Psoas muscle (tissue), 8 donors: ENCODE measurements around the gene BRD4. TPM values are rescaled to one million over a fixed set of nuclear protein-coding genes. Genes with fewer than 3 reads are reported as not detected.

ENCODE experiments used
- ATAC-seq, 4 donors: fragments of 200-7000 bp; cut with Tn5 transposase; one replicate each; pipeline ENCODE4 v1.9.1; 2020; ENCODE audit warnings: moderate library complexity in 3 of 4, mild to moderate bottlenecking in 2 of 4
- DNase-seq, 2 donors: peaks; one replicate each; pipeline ENCODE4 v3.0.0-alpha.2; 2020
- H3K27ac ChIP-seq: fragments of 200-600 bp; one replicate; pipeline ENCODE4 v1.8.0; 2022
- H3K27me3 ChIP-seq, 3 donors: fragments of 200-600 bp in 1 of 3; one replicate each; pipeline versions ENCODE4 v1.6.1 to v1.8.0; 2013 to 2022; ENCODE audit warnings: low read length in 2 of 3, mild to moderate bottlenecking in 2 of 3, moderate library complexity in 1 of 3; ENCODE audit not compliant: insufficient read depth in 3 of 3
- H3K36me3 ChIP-seq, 2 donors: fragments of 200-600 bp in 1 of 2; one replicate each; pipeline versions ENCODE4 v1.6.1 to v1.8.0; 2013 to 2022; ENCODE audit warnings: low read depth in 1 of 2, mild to moderate bottlenecking in 1 of 2, moderate library complexity in 1 of 2; ENCODE audit not compliant: insufficient read depth in 1 of 2
- H3K4me1 ChIP-seq: fragments of 200-600 bp; one replicate; pipeline ENCODE4 v1.8.0; 2022
- H3K4me3 ChIP-seq: fragments of 200-600 bp; one replicate; pipeline ENCODE4 v1.8.0; 2022; ENCODE audit warnings: mild to moderate bottlenecking
- H3K9me3 ChIP-seq: fragments of 200-600 bp; one replicate; pipeline ENCODE4 v1.8.0; 2022
- CTCF ChIP-seq: fragments of 200-600 bp; IDR thresholded peaks from one replicate; pipeline ENCODE4 v1.8.0; 2022; ENCODE audit warnings: antibody characterized with exemption
- WGBS, 3 donors: extraction: QIAGEN DNeasy Blood & Tissue Kit; methylation state at CpG; one replicate each; pipeline versions ENCODE4 v1.1.6 to v1.1.7; 2013; 5-methylcytosine and 5-hydroxymethylcytosine counted together
- intact Hi-C, 2 donors: fragments of 100-400 bp; cut with DNase I; formaldehyde crosslinking; loops; one replicate each; pipeline versions ENCODE4 v1.11.0 to v1.14.2; 2022
- polyA plus RNA-seq, 3 donors: library from polyadenylated mRNA; stranded (reverse); fragments of 200-250 nt; gene quantifications; one replicate each; pipeline ENCODE4 v1.2.3, GENCODE V29; 2013
- total RNA-seq, 4 donors: library from RNA; stranded (reverse); fragmentation: NEBNext Ultra II Directional in 2 of 4; extraction: Animal tissue kit (Norgen Biotek cat#: 25700) in 2 of 4; gene quantifications; one replicate each; pipeline versions ENCODE4 v1.2.1 to v1.2.4, GENCODE V29; 2021 to 2023
- donor health status: healthy with polysubstance abuse.
- donor health status: DM: no; HTN: no; CAD: no; lungs with moderate emphysema.
- donor health status: Bipolar disorder and iron deficiency.
- donor health status: healthy.
- donor health status: DM: yes; HTN: yes; CAD: no.
- donor health status: DM: no; HTN: no; CAD: no.
- donor health status: DM: no; HTN: no; CAD: no.
- donor health status: DM: yes; HTN: yes; CAD: no.

BRD4 gene
- total and polyA plus RNA-seq, 7 donors, result 42.6 to 120 (median 98.6) TPM

DNA sequence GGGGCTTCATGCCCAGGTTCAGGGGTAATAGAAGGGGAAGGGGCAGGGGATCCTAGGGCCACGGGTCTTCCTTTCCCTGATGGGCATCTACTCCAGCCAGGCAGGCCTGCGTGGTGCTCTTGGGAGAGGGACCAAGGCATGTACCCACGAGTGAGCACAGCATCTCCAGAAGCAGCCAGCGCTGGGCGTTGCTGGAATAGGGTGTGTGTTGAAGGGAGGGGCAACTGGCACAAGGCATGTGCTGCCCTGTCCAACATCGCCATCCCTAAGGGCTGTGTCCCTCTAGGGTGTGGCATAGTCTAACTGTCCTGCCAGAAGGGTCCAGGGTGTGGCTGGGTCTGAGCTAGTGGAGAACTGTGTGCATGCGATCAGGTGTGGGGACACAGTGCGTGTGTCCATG lies 134.4 kb downstream of the BRD4 start:
- no peak for TF ChIP-seq CTCF
- Histone ChIP-seq H3K4me3 (peak overlapping the region; percentile 59), H3K4me1 (peaks cover 7% of the 10 kb centered on the region), H3K9me3 (no peaks in the 10 kb centered on the region), H3K36me3 (no peaks in the 10 kb centered on the region), H3K27me3 (peaks cover 0 to 87% (median 10%) of the 10 kb centered on the region in 3 donors), H3K27ac (peak overlapping the region; percentile 0)
- peak in 3 of 4 donors; percentile 11 to 31 (median 26) for ATAC-seq
- WGBS, 3 donors, result 12 to 40% (median 19%) methylated on average over 7 to 8 of the region's 8 CpGs
- intact Hi-C loops, result no loop called here
- no peak for DNase-seq

DNA sequence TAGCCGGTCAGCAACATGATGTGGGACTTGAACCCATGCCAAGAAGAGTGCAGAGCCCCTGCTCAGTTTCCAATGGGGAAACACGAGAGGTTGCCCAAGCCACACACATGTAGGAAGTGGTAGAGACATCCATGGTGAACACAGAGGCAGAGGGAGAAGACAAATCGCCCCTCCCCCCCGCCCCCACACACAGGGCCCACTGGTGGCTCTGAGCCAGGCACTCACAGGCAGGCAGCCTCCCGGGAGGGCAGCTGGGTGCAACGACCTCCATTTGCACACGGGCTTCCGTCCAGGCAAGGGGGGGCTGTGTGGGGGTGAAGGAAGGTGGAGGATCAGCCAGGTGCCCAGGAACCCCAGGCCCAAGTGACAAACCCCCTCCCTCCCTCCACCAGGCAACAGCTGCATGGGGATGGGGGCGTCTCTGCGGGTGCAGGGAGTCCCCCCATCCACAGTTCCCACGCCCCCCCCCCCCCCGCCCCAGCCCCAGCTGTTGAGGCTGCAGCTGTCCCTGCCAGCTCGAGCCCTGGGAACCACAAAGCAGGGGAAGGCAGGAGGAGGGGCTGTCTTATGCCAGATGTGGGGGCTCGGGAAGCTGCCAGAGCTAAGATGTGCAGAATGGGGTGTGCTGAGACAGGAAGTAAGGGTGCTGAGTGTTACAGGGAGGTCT lies 134.9 kb downstream of the BRD4 start:
- H3K27me3 ChIP-seq, result peaks cover 0 to 83% (median 10%) of the 10 kb centered on the region in 3 donors
- peak overlapping the region; percentile 59 for H3K4me3 ChIP-seq
- TF ChIP-seq CTCF, result no peak
- intact Hi-C loops, result no loop called here
- WGBS, 3 donors, result 5 to 14% (median 5%) methylated on average over 11 to 14 of the region's 14 CpGs
- H3K4me1 ChIP-seq, result peaks cover 7% of the 10 kb centered on the region
- DNase-seq, result no peak
- H3K9me3 ChIP-seq, result no peaks in the 10 kb centered on the region
- H3K36me3 ChIP-seq, result no peaks in the 10 kb centered on the region
- H3K27ac ChIP-seq, result peak overlapping the region; percentile 0
- ATAC-seq, result peak; percentile 10 to 28 (median 18)

- H3K36me3 ChIP-seq, result no peaks in the 10 kb centered on the region
- DNase-seq, result no peak
- H3K27me3 ChIP-seq, result peaks cover 0 to 84% (median 10%) of the 10 kb centered on the region in 3 donors
- H3K9me3 ChIP-seq, result no peaks in the 10 kb centered on the region
- 26 to 37% (median 31%) methylated on average over 4 of the region's 4 CpGs for WGBS, 3 donors
- intact Hi-C loops, result no loop called here
- ATAC-seq, result no peak
- H3K27ac ChIP-seq, result no peak overlapping the region
- TF ChIP-seq CTCF, result no peak
- H3K4me3 ChIP-seq, result peak overlapping the region; percentile 41
- H3K4me1 ChIP-seq, result peaks cover 7% of the 10 kb centered on the region
These were observed 135.9 kb downstream of the BRD4 start for GRCh38 chr19:15196360-15197005.

GRCh38 chr19:15195371-15196334 lies 136.7 kb downstream of the BRD4 start:
- intact Hi-C loops, result no loop called here
- DNase-seq (peak; percentile 47 to 77), ATAC-seq (peak; percentile 24 to 49 (median 48))
- H3K27ac ChIP-seq, result peak overlapping the region; percentile 31
- no peaks in the 10 kb centered on the region for H3K36me3 ChIP-seq
- H3K4me1 ChIP-seq, result peaks cover 7% of the 10 kb centered on the region
- H3K27me3 ChIP-seq, result peaks cover 0 to 78% (median 9%) of the 10 kb centered on the region in 3 donors
- TF ChIP-seq CTCF, result no peak
- WGBS, 3 donors, result 3% methylated on average over 39 to 91 of the region's 91 CpGs
- peak overlapping the region; percentile 41 for H3K4me3 ChIP-seq
- H3K9me3 ChIP-seq, result no peaks in the 10 kb centered on the region
